Measurements from ENCODE around the gene TSN. TPM values are rescaled to one million over a fixed set of nuclear protein-coding genes. Genes with fewer than 3 reads are reported as not detected.
"Not testable (repeated sequence)": the region's sequence is repeated elsewhere in the genome, so short reads cannot be mapped to it uniquely, and the experiment has no call there.

Gene TSN
- polyA plus RNA-seq, 3 donors, result 84.9 to 105 (median 90.8) TPM

- not testable (repeated sequence) for DNase-seq (ENCODE audit: extremely low read depth in 1 of 11, low read depth in 9 of 11, low spot score in 4 of 11)
These were observed 61.9 kb downstream of the TSN start for GRCh38 chr2:121817304-121817703.

Other genes with a start within 250 kb of the TSN start
- 1 to 10 TPM in 2 of 3 donors, not detected in 1; 1.8 to 2.6 TPM for gene RNU4ATAC, start 224.8 kb upstream of the TSN start, polyA plus RNA-seq (ENCODE audit: insufficient read length in 3 of 3)
- 10 to 100 TPM; 42.0 to 47.8 (median 47.5) TPM for gene CLASP1, start 106.2 kb upstream of the TSN start, polyA plus RNA-seq (ENCODE audit: insufficient read length in 3 of 3)
- gene NIFK, start 18.8 kb upstream of the TSN start, polyA plus RNA-seq (ENCODE audit: insufficient read length in 3 of 3), result 10 to 100 TPM; 60.9 to 77.9 (median 62.8) TPM